ENCODE data around the gene NTM.

The NTM gene

GRCh38 chr11:131748151-131749050, 378.0 kb downstream of the NTM start:
- DNase-seq (ENCODE audit: low read depth, low spot score): no peak
- H3K27ac ChIP-seq: no peak overlapping the region

- no peak overlapping the region for H3K27ac ChIP-seq
- no peak for DNase-seq (ENCODE audit: low read depth, low spot score)
Measured at GRCh38 chr11:131749101-131749500, 378.7 kb downstream of the NTM start.

GRCh38 chr11:131750152-131750551, 379.7 kb downstream of the NTM start:
- no peak for DNase-seq (ENCODE audit: low read depth, low spot score)
- no peak overlapping the region for H3K27ac ChIP-seq

GRCh38 chr11:131750692-131751091, 380.3 kb downstream of the NTM start:
- H3K27ac ChIP-seq: no peak overlapping the region
- DNase-seq (ENCODE audit: low read depth, low spot score): no peak

GRCh38 chr11:131754671-131755070, 384.3 kb downstream of the NTM start:
- no peak overlapping the region for H3K27ac ChIP-seq
- DNase-seq (ENCODE audit: low read depth, low spot score): no peak

- no peak overlapping the region for H3K27ac ChIP-seq
- no peak for DNase-seq (ENCODE audit: low read depth, low spot score)
Measured at GRCh38 chr11:131756479-131757110, 386.2 kb downstream of the NTM start.

- no peak overlapping the region for H3K27ac ChIP-seq
- DNase-seq (ENCODE audit: low read depth, low spot score): no peak
Measured at GRCh38 chr11:131758726-131759125, 388.3 kb downstream of the NTM start.

GRCh38 chr11:131759140-131759539, 388.7 kb downstream of the NTM start:
- DNase-seq (ENCODE audit: low read depth, low spot score): no peak
- H3K27ac ChIP-seq: no peak overlapping the region

GRCh38 chr11:131760091-131761061, 390.0 kb downstream of the NTM start:
- no peak overlapping the region for H3K27ac ChIP-seq
- DNase-seq (ENCODE audit: low read depth, low spot score): no peak

GRCh38 chr11:131762346-131763110, 392.1 kb downstream of the NTM start:
- no peak for DNase-seq (ENCODE audit: low read depth, low spot score)
- no peak overlapping the region for H3K27ac ChIP-seq

GRCh38 chr11:131763193-131763890, 392.9 kb downstream of the NTM start:
- no peak for DNase-seq (ENCODE audit: low read depth, low spot score)
- no peak overlapping the region for H3K27ac ChIP-seq

- no peak overlapping the region for H3K27ac ChIP-seq
- no peak for DNase-seq (ENCODE audit: low read depth, low spot score)
Measured at GRCh38 chr11:131764126-131764525, 393.7 kb downstream of the NTM start.

GRCh38 chr11:131764649-131765048, 394.2 kb downstream of the NTM start:
- no peak for DNase-seq (ENCODE audit: low read depth, low spot score)
- H3K27ac ChIP-seq: no peak overlapping the region

- no peak for DNase-seq (ENCODE audit: low read depth, low spot score)
- H3K27ac ChIP-seq: no peak overlapping the region
Measured at GRCh38 chr11:131766637-131767036, 396.2 kb downstream of the NTM start.

GRCh38 chr11:131767421-131767820, 397.0 kb downstream of the NTM start:
- H3K27ac ChIP-seq: no peak overlapping the region
- DNase-seq (ENCODE audit: low read depth, low spot score): no peak

- DNase-seq (ENCODE audit: low read depth, low spot score): no peak
- no peak overlapping the region for H3K27ac ChIP-seq
Measured at GRCh38 chr11:131770801-131771200, 400.4 kb downstream of the NTM start.

- no peak overlapping the region for H3K27ac ChIP-seq
- DNase-seq (ENCODE audit: low read depth, low spot score): no peak
Measured at GRCh38 chr11:131771471-131771870, 401.1 kb downstream of the NTM start.

GRCh38 chr11:131773626-131774025, 403.2 kb downstream of the NTM start:
- no peak for DNase-seq (ENCODE audit: low read depth, low spot score)
- H3K27ac ChIP-seq: no peak overlapping the region

GRCh38 chr11:131776211-131776610, 405.8 kb downstream of the NTM start:
- DNase-seq (ENCODE audit: low read depth, low spot score): no peak
- H3K27ac ChIP-seq: no peak overlapping the region
